C4-2B (cell line): Measurements from ENCODE around the gene RPL37A.

Experiments used
- CTCF ChIP-seq: fragments of 450-650 bp; conservative IDR thresholded peaks from 2 replicates; pipeline ENCODE4 v1.5.1; 2017; ENCODE audit warnings: mild to moderate bottlenecking
- ZFX ChIP-seq: fragments of 450-650 bp; IDR thresholded peaks from 2 replicates; pipeline ENCODE4 v1.6.1; 2017

DNA sequence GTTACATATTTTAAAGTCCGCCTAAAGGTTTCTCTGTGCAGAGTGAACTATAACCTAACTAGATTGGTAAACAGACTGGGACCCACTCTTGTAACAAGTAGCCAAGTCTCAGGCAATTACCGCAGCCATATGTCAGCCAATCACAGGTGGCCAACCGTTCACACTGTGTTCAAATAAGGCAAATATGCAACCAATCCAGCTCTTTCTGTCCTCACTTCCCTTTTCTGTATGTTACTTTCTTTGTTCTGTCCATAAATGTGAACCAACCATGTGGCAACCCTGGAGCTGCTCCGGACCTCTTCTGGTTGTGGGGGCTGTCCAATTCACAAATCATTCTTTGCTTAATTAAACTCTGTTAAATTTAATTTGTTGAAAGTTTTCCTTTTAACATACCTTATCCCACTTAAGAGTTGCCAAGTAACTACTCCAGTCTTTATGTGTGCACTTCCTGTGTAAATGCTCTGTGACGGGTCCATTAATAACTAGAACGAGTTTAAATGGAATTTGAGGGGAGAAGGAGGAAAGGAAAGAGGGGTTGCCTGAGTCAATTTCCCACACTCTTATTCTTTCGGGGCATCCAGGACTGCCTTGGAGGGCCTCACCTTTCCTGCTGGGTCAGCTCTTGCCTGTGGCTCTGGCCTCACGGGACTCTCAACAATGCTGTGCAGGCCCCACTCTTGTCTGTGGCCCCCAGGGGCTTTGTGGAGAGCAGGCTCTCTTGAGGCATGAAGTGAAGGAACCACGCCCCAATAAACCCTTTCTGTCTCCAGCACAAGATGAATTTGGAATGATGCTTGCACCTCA lies 6.6 kb upstream of the RPL37A start:
- TF ChIP-seq CTCF = no peak
- TF ChIP-seq ZFX = no peak
